ENCODE results near the gene PIKFYVE.
"Not testable (repeated sequence)": the region's sequence is repeated elsewhere in the genome, so short reads cannot be mapped to it uniquely, and the experiment has no call there.

The PIKFYVE gene

GRCh38 chr2:208254118-208254870 is 11.8 kb upstream of the PIKFYVE start:
- DNase-seq (ENCODE audit: low spot score), result peak; percentile 86

- DNase-seq (ENCODE audit: low spot score), result peak; percentile 97
Measured at GRCh38 chr2:208254871-208255556, 11.0 kb upstream of the PIKFYVE start, which contains the start of gene IDH1. TSS of gene IDH1 (minus strand) at chr2:208255071. CDS start at chr2:208251551, 3,520 bp downstream.

- no peak for DNase-seq (ENCODE audit: low spot score)
Measured at GRCh38 chr2:208255557-208256106, 10.4 kb upstream of the PIKFYVE start.

- no peak for DNase-seq (ENCODE audit: low spot score)
Measured at GRCh38 chr2:208256192-208256782, 9.8 kb upstream of the PIKFYVE start.

GRCh38 chr2:208256849-208257813 is 8.9 kb upstream of the PIKFYVE start:
- not testable (repeated sequence) for DNase-seq (ENCODE audit: low spot score)

DNA sequence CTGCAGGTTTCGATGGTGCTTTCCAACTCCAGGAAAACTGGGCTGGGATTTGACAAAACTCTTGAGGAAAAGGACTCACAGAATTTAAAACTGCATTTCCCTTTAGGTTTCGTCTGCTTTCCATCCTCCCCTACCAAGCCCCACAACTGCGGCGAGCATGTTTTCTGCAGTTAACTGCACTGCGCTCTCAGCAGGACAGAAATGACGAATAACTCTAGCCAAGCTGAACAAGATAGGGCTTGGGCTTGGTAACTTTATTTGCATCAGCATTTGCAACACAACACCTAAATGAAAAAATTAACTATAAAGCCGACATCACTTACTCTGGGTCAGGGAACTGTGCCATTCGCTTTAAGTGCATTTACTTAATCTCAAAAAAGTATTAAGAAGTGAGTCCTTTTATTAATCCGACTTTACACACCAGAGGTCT is 669 bp upstream of the PIKFYVE start:
- DNase-seq (ENCODE audit: low spot score), result no peak

- peak; percentile 24 for DNase-seq (ENCODE audit: low spot score)
Measured at GRCh38 chr2:208266553-208266893, 468 bp downstream of the PIKFYVE start.

GRCh38 chr2:208266936-208267335 is 881 bp downstream of the PIKFYVE start:
- no peak for DNase-seq (ENCODE audit: low spot score)

DNA sequence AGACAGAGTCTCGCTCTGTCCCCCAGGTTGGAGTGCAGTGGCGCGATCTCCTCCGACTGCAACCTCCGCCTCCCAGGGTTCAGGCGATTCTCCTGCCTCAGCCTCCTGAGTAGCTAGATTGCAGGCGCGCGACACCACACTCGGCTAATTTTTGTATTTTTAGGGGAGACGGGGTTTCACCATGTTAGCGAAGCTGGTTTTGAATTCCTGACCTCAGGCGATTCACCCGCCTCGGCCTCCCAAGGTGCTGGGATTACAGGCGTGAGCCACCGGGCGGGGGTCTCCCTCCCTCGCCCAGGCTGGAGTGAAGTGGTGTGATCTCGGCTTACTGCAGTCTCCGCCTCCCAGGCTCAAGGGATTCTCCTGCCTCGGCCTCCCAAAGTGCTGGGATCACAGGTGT is 1.5 kb downstream of the PIKFYVE start:
- not testable (repeated sequence) for DNase-seq (ENCODE audit: low spot score)

DNA sequence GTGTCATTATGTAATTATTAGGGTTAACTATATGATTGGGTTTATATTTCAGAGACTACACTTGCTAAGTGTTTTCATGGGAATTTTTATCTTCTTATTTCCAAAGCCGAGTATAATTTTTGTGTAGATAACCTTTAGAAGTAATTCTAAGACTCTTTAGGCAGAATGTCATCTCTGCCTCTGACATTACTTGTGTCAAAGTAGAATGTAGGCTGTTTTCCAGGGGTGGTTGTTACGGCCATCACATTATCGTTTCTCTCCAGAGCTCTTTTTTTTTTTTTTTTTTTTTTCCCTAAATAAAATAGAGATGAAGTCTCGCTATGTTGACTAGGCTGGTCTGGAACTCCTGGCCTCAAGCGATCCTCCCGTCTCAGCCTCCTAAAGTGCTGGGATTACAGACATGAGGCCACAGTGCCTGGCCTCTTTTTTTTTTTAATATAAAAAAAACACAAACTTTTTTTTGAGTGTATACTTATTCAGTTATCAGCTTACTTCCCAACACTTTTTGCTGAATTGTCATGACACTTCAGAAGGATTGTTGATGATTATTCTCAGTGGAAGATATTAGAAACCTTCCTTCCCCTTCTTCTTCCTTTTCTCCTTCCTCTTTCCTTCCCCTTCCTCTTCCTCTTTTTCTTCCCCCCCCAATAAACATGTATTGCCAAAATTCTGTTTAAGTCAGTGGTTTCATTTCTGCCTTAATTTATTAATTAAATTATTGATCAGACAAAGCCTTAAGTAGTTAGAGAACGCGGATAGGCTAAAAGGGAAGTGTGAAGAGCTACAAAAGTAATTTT is 2.3 kb downstream of the PIKFYVE start:
- DNase-seq (ENCODE audit: low spot score), result no peak

GRCh38 chr2:208269091-208269490 is 3.0 kb downstream of the PIKFYVE start:
- DNase-seq (ENCODE audit: low spot score), result no peak

GRCh38 chr2:208274748-208275147 is 8.7 kb downstream of the PIKFYVE start:
- DNase-seq (ENCODE audit: low spot score), result no peak

DNA sequence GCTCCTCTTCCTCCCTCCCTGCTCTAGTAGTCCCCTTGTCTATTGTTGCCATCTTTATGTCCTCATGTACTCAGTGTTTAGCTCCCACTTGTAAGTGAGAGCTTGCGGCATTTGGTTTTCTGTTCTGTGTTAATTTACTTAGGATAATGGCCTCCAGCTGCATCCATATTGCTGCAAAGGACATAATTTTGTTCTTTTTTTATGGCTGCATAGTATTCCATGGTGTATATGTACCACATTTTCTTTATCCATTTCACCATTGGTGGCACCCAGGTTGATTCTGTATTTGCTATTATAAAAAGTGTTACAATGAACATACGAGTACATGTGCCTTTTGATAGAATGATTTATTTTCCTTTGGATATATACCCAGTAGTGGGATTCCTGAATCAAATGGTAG is 12.5 kb downstream of the PIKFYVE start:
- no peak for DNase-seq (ENCODE audit: low spot score)

DNA sequence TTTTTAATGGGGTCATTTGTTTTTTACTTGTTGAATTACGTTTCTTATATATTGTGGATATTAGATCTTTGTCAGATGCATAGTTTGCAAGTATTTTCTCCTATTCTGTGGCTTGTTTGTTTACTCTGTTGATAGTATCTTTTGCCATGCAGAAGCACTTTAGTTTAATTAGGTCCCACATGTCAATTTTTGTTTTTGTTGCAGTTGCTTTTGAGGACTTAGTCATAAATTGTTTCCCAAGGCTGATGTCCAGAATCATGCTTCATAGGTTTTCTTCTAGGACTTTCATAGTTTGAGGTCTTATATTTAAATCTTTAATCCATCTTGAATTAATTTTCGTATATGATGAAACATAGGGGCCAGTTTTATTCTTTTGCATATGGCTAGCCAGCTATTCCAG is 13.2 kb downstream of the PIKFYVE start:
- no peak for DNase-seq (ENCODE audit: low spot score)

DNA sequence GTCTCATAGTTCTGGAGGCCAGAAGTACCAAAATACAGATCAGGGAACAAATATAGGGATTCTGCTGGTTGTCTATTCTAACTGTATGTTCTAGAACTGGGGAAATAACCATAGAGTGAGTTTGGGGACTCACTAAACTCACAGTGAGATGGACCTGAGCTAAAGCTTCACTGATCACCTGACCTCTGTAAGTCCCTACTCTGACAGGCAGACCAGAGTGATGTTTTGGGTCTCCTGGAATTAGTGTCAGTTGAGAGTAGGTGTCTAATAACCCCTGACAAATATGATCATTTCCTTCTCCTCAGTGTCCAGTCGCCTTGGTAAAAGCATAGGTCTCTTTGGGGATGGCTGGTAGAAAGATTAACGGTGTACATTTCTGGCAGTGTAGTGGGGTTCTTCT is 14.2 kb downstream of the PIKFYVE start:
- no peak for DNase-seq (ENCODE audit: low spot score)

GRCh38 chr2:208280933-208281332 is 14.9 kb downstream of the PIKFYVE start:
- no peak for DNase-seq (ENCODE audit: low spot score)

GRCh38 chr2:208285853-208286252 is 19.8 kb downstream of the PIKFYVE start:
- no peak for DNase-seq (ENCODE audit: low spot score)

GRCh38 chr2:208294482-208295024 is 28.5 kb downstream of the PIKFYVE start:
- DNase-seq (ENCODE audit: low spot score), result no peak

GRCh38 chr2:208295834-208296233 is 29.8 kb downstream of the PIKFYVE start:
- no peak for DNase-seq (ENCODE audit: low spot score)

- DNase-seq (ENCODE audit: low spot score), result no peak
Measured at GRCh38 chr2:208296610-208297009, 30.6 kb downstream of the PIKFYVE start.

DNA sequence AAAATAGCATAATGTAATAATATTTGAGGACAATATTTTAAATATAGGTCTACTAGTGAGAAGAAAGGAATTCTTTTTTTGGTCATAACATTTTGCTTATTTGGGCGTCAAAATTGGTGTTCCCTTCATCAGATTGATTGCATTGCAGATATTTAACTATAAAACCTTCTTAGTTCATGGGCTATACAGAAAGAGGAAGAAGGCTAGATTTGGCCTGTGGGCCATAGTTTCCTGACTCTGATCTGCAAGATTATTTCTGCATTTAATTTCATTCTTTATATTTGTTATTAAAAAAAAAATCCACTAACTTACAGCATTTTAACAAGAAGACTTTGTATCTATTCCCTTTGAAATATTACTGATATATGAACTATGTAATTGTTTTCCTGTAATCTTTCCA is 31.9 kb downstream of the PIKFYVE start:
- no peak for DNase-seq (ENCODE audit: low spot score)
